Transverse colon (tissue), 4 donors: ENCODE measurements around the gene AKAP6. TPM values are rescaled to one million over a fixed set of nuclear protein-coding genes. Genes with fewer than 3 reads are reported as not detected.

Experiments used
- DNase-seq: peaks from one replicate; pipeline ENCODE4 v3.0.0-alpha.2; 2019
- H3K27ac ChIP-seq, 4 donors: fragments of 200-600 bp; sonication (generic); 2 replicates each; pipeline ENCODE4 v1.5.1; 2016 to 2018; ENCODE audit warnings: inconsistent platforms in 4 of 4
- H3K27me3 ChIP-seq: fragments of 200-600 bp; sonication (generic); 2 replicates; pipeline ENCODE4 v1.5.1; 2017; ENCODE audit warnings: inconsistent platforms
- H3K36me3 ChIP-seq, 4 donors: fragments of 200-600 bp; sonication (generic); 2 replicates each; pipeline ENCODE4 v1.5.1; 2017 to 2019; ENCODE audit warnings: inconsistent platforms in 4 of 4
- H3K4me1 ChIP-seq, 4 donors: fragments of 200-600 bp; sonication (generic); 2 replicates each; pipeline ENCODE4 v1.5.1; 2017 to 2020; ENCODE audit warnings: inconsistent platforms in 4 of 4
- H3K4me3 ChIP-seq, 4 donors: fragments of 200-600 bp; sonication (generic); 1 replicate in 1 of 4; 2 replicates in 3 of 4; pipeline versions ENCODE4 v1.5.1 to v1.6.1; 2017 to 2019; ENCODE audit warnings: inconsistent platforms in 4 of 4
- H3K9me3 ChIP-seq, 2 donors: fragments of 200-600 bp; sonication (generic); 2 replicates each; pipeline ENCODE4 v1.5.1; 2017 to 2019; ENCODE audit warnings: inconsistent platforms in 2 of 2
- EP300 ChIP-seq: sonication (generic); formaldehyde crosslinking; IDR thresholded peaks from one replicate; pipeline ENCODE4 v1.6.1; 2017; ENCODE audit warnings: antibody characterized with exemption, low read depth
- POLR2A ChIP-seq: fragments of 450-650 bp; IDR thresholded peaks from one replicate; pipeline ENCODE4 v1.6.1; 2016; ENCODE audit warnings: antibody characterized with exemption, mild to moderate bottlenecking, moderate library complexity
- POLR2AphosphoS5 ChIP-seq, 3 donors: sonication (generic); formaldehyde crosslinking; IDR thresholded peaks; one replicate each; pipeline ENCODE4 v1.6.1; 2016; ENCODE audit warnings: antibody characterized with exemption in 3 of 3
- WGBS, 2 donors: methylation state at CpG; one replicate each; pipeline ENCODE4 v1.1.5; 2018; ENCODE audit warnings: low coverage in 1 of 2; 5-methylcytosine and 5-hydroxymethylcytosine counted together
- in situ Hi-C, 4 donors: fragments of 200-750 bp; cut with MboI; loops; one replicate each; pipeline versions ENCODE4 v1.15.0 to v1.15.1; 2017; ENCODE audit warnings: low sequenced_read_pairs in 3 of 4, low pct_ligation_motif_present in 1 of 4, low pct_unique_long_range_greater_than_20kb in 1 of 4
- intact Hi-C: fragments of 100-400 bp; cut with DNase I; formaldehyde crosslinking; loops from one replicate; pipeline ENCODE4 v1.15.1; 2023; ENCODE audit warnings: low total_unique reads
- total RNA-seq, 4 donors: library from RNA; depleted of rRNA; stranded (reverse); fragments of >200 nt; gene quantifications; one replicate each; pipeline ENCODE4 v1.1.0, GENCODE V29; 2016
- TF ChIP-seq, protein P1 (sequence below), 5 experiments: fragments of 200-600 bp in 3 of 5; fragments of 450-650 bp in 2 of 5; sonication (generic) in 3 of 5; IDR thresholded peaks; 1 replicate in 2 of 5; 2 replicates in 3 of 5; pipeline ENCODE4 v1.5.1; 2016 to 2017; ENCODE audit warnings: antibody characterized with exemption in 5 of 5, inconsistent platforms in 3 of 5, mild to moderate bottlenecking in 2 of 5, moderate library complexity in 1 of 5

Gene AKAP6
- total RNA-seq, 4 donors from 2014 or later, result 6.3 to 16.7 (median 9.7) TPM

GRCh38 chr14:32627545-32628298 lies 298.6 kb downstream of the AKAP6 start:
- no peaks in the 10 kb centered on the region for H3K9me3 ChIP-seq
- WGBS, 2 donors, result 84 to 90% methylated on average over 4 of the region's 4 CpGs
- no peak overlapping the region for H3K27ac ChIP-seq
- TF ChIP-seq POLR2A (no peak), POLR2AphosphoS5 (IDR thresholded peaks at IDR 0.05) (no peak), EP300 (no peak)
- TF ChIP-seq, protein P1, sequence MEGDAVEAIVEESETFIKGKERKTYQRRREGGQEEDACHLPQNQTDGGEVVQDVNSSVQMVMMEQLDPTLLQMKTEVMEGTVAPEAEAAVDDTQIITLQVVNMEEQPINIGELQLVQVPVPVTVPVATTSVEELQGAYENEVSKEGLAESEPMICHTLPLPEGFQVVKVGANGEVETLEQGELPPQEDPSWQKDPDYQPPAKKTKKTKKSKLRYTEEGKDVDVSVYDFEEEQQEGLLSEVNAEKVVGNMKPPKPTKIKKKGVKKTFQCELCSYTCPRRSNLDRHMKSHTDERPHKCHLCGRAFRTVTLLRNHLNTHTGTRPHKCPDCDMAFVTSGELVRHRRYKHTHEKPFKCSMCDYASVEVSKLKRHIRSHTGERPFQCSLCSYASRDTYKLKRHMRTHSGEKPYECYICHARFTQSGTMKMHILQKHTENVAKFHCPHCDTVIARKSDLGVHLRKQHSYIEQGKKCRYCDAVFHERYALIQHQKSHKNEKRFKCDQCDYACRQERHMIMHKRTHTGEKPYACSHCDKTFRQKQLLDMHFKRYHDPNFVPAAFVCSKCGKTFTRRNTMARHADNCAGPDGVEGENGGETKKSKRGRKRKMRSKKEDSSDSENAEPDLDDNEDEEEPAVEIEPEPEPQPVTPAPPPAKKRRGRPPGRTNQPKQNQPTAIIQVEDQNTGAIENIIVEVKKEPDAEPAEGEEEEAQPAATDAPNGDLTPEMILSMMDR (IDR thresholded peaks at IDR 0.05), result no peak
- DNase-seq, result no peak
- no peak overlapping the region for H3K4me3 ChIP-seq
- no peaks in the 10 kb centered on the region for H3K27me3 ChIP-seq
- H3K36me3 ChIP-seq, result no peaks in the 10 kb centered on the region
- H3K4me1 ChIP-seq, result no peaks in the 10 kb centered on the region
- in situ Hi-C loops, result no loop called here
- intact Hi-C loops, result no loop called here

DNA sequence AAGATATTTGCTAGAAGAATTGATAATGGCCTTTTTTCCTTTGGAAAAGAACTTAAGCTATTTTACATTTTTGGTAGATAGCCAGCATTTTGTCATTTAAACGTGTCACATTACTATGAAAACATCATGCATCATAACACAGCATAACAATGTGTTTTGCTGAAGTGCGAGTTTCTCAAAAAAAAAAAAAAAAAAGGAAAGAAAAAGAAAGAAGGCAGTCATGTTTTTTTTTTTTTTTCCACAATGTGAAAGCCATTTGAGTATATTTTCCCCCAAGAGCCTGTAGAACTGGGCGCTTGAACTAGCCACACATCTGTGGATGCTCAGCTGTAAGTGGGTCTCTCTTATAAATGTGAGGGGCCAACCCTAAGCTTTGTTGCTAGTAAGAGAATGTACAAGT lies 300.1 kb downstream of the AKAP6 start:
- no peaks in the 10 kb centered on the region for H3K36me3 ChIP-seq
- H3K27ac ChIP-seq, result no peak overlapping the region
- 71 to 80% methylated on average over 3 of the region's 3 CpGs for WGBS, 2 donors
- intact Hi-C loops, result no loop called here
- TF ChIP-seq, protein P1 (IDR thresholded peaks at IDR 0.05), result no peak
- TF ChIP-seq POLR2A (no peak), EP300 (no peak), POLR2AphosphoS5 (IDR thresholded peaks at IDR 0.05) (no peak)
- no peaks in the 10 kb centered on the region for H3K27me3 ChIP-seq
- in situ Hi-C loops, result no loop called here
- no peak for DNase-seq
- H3K4me1 ChIP-seq, result no peaks in the 10 kb centered on the region
- H3K9me3 ChIP-seq, result no peaks in the 10 kb centered on the region
- H3K4me3 ChIP-seq, result no peak overlapping the region

DNA sequence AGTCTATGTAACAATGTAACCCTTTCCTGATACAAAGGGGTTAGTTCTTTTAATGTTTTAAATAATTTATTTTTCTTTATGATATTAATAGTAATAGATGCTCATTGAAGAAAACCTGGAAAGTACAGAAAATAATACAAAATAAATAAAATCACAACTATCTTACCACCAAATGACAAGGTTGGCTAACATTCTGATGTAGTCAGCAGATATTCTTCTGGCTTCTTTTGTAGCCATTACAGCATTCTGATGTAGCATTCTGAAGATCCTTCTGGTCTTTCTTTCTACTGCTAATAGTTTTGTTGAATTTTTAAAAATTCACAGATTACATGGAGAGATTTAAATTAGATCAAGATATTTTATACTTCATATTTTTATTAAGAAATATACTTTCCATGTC lies 301.6 kb downstream of the AKAP6 start:
- Histone ChIP-seq H3K27ac (no peak overlapping the region), H3K4me1 (peaks cover 0 to 3% (median 0%) of the 10 kb centered on the region in 4 donors), H3K9me3 (no peaks in the 10 kb centered on the region), H3K36me3 (no peaks in the 10 kb centered on the region), H3K4me3 (no peak overlapping the region), H3K27me3 (no peaks in the 10 kb centered on the region)
- DNase-seq, result no peak
- intact Hi-C loops, result no loop called here
- in situ Hi-C loops, result no loop called here
- TF ChIP-seq POLR2AphosphoS5 (IDR thresholded peaks at IDR 0.05) (no peak), POLR2A (no peak), EP300 (no peak)
- TF ChIP-seq, protein P1 (IDR thresholded peaks at IDR 0.05), result no peak

- no peaks in the 10 kb centered on the region for H3K27me3 ChIP-seq
- 87 to 100% methylated on average over 1 to 3 of the region's 3 CpGs for WGBS, 2 donors
- H3K27ac ChIP-seq, result no peak overlapping the region
- intact Hi-C loops, result no loop called here
- H3K4me3 ChIP-seq, result no peak overlapping the region
- DNase-seq, result no peak
- no peaks in the 10 kb centered on the region for H3K36me3 ChIP-seq
- H3K9me3 ChIP-seq, result no peaks in the 10 kb centered on the region
- TF ChIP-seq POLR2AphosphoS5 (IDR thresholded peaks at IDR 0.05) (no peak), POLR2A (no peak), EP300 (no peak)
- TF ChIP-seq, protein P1 (IDR thresholded peaks at IDR 0.05), result no peak
- in situ Hi-C loops, result no loop called here
- peaks cover 0 to 3% (median 0%) of the 10 kb centered on the region in 4 donors for H3K4me1 ChIP-seq
Observed at GRCh38 chr14:32633224-32633859, 304.2 kb downstream of the AKAP6 start.
